ENCODE measurements around the gene PTPRZ1. TPM values are rescaled to one million over a fixed set of nuclear protein-coding genes. Genes with fewer than 3 reads are reported as not detected.

Gene PTPRZ1
- polyA plus RNA-seq, 1 of the 3 experiments (the other 2 are of a cell fraction): not detected

- TF ChIP-seq IRF3 (IDR thresholded peaks at IDR 0.05; ENCODE audit: low read depth, low read length) (no peak), FOXM1 (IDR thresholded peaks at IDR 0.05; ENCODE audit: low read depth) (no peak), EP300 (IDR thresholded peaks at IDR 0.05; ENCODE audit: borderline replicate concordance in 1 of 2, low read depth in 1 of 2, low read length in 1 of 2) (no peak), FOSL2 (IDR thresholded peaks at IDR 0.05; ENCODE audit: borderline replicate concordance, low read depth) (no peak), MXI1 (IDR thresholded peaks at IDR 0.05; ENCODE audit: low read depth, low read length) (no peak), TAF1 (IDR thresholded peaks at IDR 0.05; ENCODE audit: borderline replicate concordance, low read depth, low read length) (no peak), FOXJ3 (CRISPR knock-in tag; IDR thresholded peaks at IDR 0.05) (no peak)
- TF ChIP-seq, protein P1, sequence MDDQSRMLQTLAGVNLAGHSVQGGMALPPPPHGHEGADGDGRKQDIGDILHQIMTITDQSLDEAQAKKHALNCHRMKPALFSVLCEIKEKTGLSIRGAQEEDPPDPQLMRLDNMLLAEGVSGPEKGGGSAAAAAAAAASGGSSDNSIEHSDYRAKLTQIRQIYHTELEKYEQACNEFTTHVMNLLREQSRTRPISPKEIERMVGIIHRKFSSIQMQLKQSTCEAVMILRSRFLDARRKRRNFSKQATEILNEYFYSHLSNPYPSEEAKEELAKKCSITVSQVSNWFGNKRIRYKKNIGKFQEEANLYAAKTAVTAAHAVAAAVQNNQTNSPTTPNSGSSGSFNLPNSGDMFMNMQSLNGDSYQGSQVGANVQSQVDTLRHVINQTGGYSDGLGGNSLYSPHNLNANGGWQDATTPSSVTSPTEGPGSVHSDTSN (IDR thresholded peaks at IDR 0.05): no peak
Observed at GRCh38 chr7:122082160-122082559, 209.2 kb downstream of the PTPRZ1 start (continued).

- H3F3A ChIP-seq (replicated peaks; ENCODE audit: insufficient read depth): no peaks in the 10 kb centered on the region
- no peak overlapping the region for H3K9ac ChIP-seq
- H4K20me1 ChIP-seq (ENCODE audit: insufficient read depth): no peaks in the 10 kb centered on the region
- H3K27ac ChIP-seq (ENCODE audit: low read depth in 2 of 2, low read length in 1 of 2): no peak overlapping the region
- no peaks in the 10 kb centered on the region for H3K9me2 ChIP-seq
- WGBS (ENCODE audit: low lambda C conversion rate): 1% methylated on average over 2 of the region's 2 CpGs
- H3K27me3 ChIP-seq (ENCODE audit: insufficient read depth): no peaks in the 10 kb centered on the region
- H3K36me3 ChIP-seq (replicated peaks in 1 of 2; ENCODE audit: control insufficient read depth in 1 of 2, insufficient read depth in 2 of 2, low read length in 1 of 2): no peaks in the 10 kb centered on the region
- H3K4me1 ChIP-seq (ENCODE audit: control insufficient read depth in 1 of 2, insufficient read depth in 2 of 2, low read depth in 1 of 2, low read length in 1 of 2): no peaks in the 10 kb centered on the region
- H3K79me2 ChIP-seq (ENCODE audit: insufficient read depth): no peaks in the 10 kb centered on the region
- H3K4me2 ChIP-seq: no peak overlapping the region
- no peaks in the 10 kb centered on the region for H3K9me3 ChIP-seq
- DNase-seq: no peak
- no peak overlapping the region for H3K4me3 ChIP-seq (ENCODE audit: low read depth in 2 of 2, low read length in 1 of 2)
- H2AFZ ChIP-seq (ENCODE audit: low read depth): no peak overlapping the region
- ChIA-PET POLR2A (no interaction called here), CTCF (interaction anchor here (8.3 kb wide), 1 partner anchor 10 kb away, joined by 53 read pairs; no protein-coding TSS in a partner anchor)
- TF ChIP-seq MEF2A (IDR thresholded peaks at IDR 0.05; ENCODE audit: borderline replicate concordance, low read depth) (no peak), GABPA (IDR thresholded peaks at IDR 0.05; ENCODE audit: low read depth) (no peak), RXRA (IDR thresholded peaks at IDR 0.05; ENCODE audit: borderline replicate concordance, low read depth) (no peak), FOXJ3 (CRISPR knock-in tag; IDR thresholded peaks at IDR 0.05) (no peak), RAD21 (IDR thresholded peaks at IDR 0.05; ENCODE audit: low read length) (no peak), USF1 (IDR thresholded peaks at IDR 0.05; ENCODE audit: borderline replicate concordance, low read depth) (no peak), YY1 (IDR thresholded peaks at IDR 0.05; ENCODE audit: low read depth) (no peak), MXI1 (IDR thresholded peaks at IDR 0.05; ENCODE audit: low read depth, low read length) (no peak), TAF1 (IDR thresholded peaks at IDR 0.05; ENCODE audit: borderline replicate concordance, low read depth, low read length) (no peak), TCF12 (IDR thresholded peaks at IDR 0.05) (no peak), REST (IDR thresholded peaks at IDR 0.05; ENCODE audit: low read depth, low read length) (no peak), IRF3 (IDR thresholded peaks at IDR 0.05; ENCODE audit: low read depth, low read length) (no peak), GATA2 (CRISPR knock-in tag; IDR thresholded peaks at IDR 0.05) (no peak), ZBTB33 (IDR thresholded peaks at IDR 0.05; ENCODE audit: borderline replicate concordance, low read depth) (no peak)
- TF ChIP-seq, protein P1 (IDR thresholded peaks at IDR 0.05): no peak
Observed at GRCh38 chr7:122082670-122083069, 209.7 kb downstream of the PTPRZ1 start.
